Measurements from ENCODE around the gene COPB2.

The COPB2 gene

GRCh38 chr3:139326707-139327106 is 62.7 kb downstream of the COPB2 start:
- DNase-seq = no peak

- no peak for DNase-seq
Observed at GRCh38 chr3:139326131-139326530, 63.3 kb downstream of the COPB2 start.

GRCh38 chr3:139325551-139325950 is 63.9 kb downstream of the COPB2 start:
- DNase-seq = no peak

GRCh38 chr3:139324456-139324855 is 65.0 kb downstream of the COPB2 start:
- no peak for DNase-seq

GRCh38 chr3:139323146-139323545 is 66.3 kb downstream of the COPB2 start:
- no peak for DNase-seq

GRCh38 chr3:139322346-139322745 is 67.1 kb downstream of the COPB2 start:
- DNase-seq = no peak

GRCh38 chr3:139320551-139321309 is 68.7 kb downstream of the COPB2 start:
- no peak for DNase-seq

GRCh38 chr3:139319428-139320402 is 69.7 kb downstream of the COPB2 start:
- DNase-seq = peak; percentile 20

GRCh38 chr3:139318826-139319225 is 70.6 kb downstream of the COPB2 start:
- DNase-seq = no peak

GRCh38 chr3:139318431-139318816 is 71.0 kb downstream of the COPB2 start:
- no peak for DNase-seq

GRCh38 chr3:139317660-139318430 is 71.6 kb downstream of the COPB2 start:
- DNase-seq = no peak

GRCh38 chr3:139317215-139317614 is 72.2 kb downstream of the COPB2 start:
- DNase-seq = no peak

- DNase-seq = no peak
Observed at GRCh38 chr3:139313921-139314320, 75.5 kb downstream of the COPB2 start.

- DNase-seq = no peak
Observed at GRCh38 chr3:139312959-139313358, 76.5 kb downstream of the COPB2 start.

- DNase-seq = no peak
Observed at GRCh38 chr3:139312416-139312815, 77.0 kb downstream of the COPB2 start.

GRCh38 chr3:139311557-139311956 is 77.9 kb downstream of the COPB2 start:
- DNase-seq = no peak

GRCh38 chr3:139310474-139310933 is 78.9 kb downstream of the COPB2 start:
- DNase-seq = no peak

GRCh38 chr3:139309880-139310279 is 79.6 kb downstream of the COPB2 start:
- DNase-seq = no peak

- DNase-seq = no peak
Observed at GRCh38 chr3:139309061-139309591, 80.3 kb downstream of the COPB2 start.

GRCh38 chr3:139308560-139308959 is 80.9 kb downstream of the COPB2 start:
- no peak for DNase-seq

- DNase-seq = no peak
Observed at GRCh38 chr3:139307601-139308555, 81.6 kb downstream of the COPB2 start.
